Lung (tissue), 12 donors: ENCODE data around the gene CER1. TPM values are rescaled to one million over a fixed set of nuclear protein-coding genes. Genes with fewer than 3 reads are reported as not detected.

Source experiments
- ATAC-seq: fragments of 200-7000 bp; cut with Tn5 transposase; one replicate; pipeline ENCODE4 v1.9.1; 2020; ENCODE audit warnings: moderate number of reproducible peaks; ENCODE audit not compliant: insufficient read depth, low FRiP score
- DNase-seq, 3 donors: peaks; one replicate each; pipeline ENCODE4 v3.0.0-alpha.2; 2013 to 2017
- H3K27ac ChIP-seq, 2 donors: one replicate each; pipeline ENCODE4 v1.5.1; 2013; ENCODE audit warnings: mild to moderate bottlenecking in 2 of 2, moderate library complexity in 2 of 2, control low read depth in 1 of 2, inconsistent platforms in 1 of 2, low read depth in 1 of 2, low read length in 1 of 2
- H3K27me3 ChIP-seq, 3 donors: one replicate each; pipeline ENCODE4 v1.5.1; 2013; ENCODE audit warnings: low read length in 2 of 3; ENCODE audit not compliant: control insufficient read depth in 3 of 3, insufficient read depth in 3 of 3
- H3K36me3 ChIP-seq, 4 donors: one replicate each; pipeline ENCODE4 v1.5.1; 2013; ENCODE audit warnings: low read length in 4 of 4, mild to moderate bottlenecking in 1 of 4, moderate library complexity in 1 of 4; ENCODE audit not compliant: control insufficient read depth in 4 of 4, insufficient read depth in 4 of 4
- H3K4me1 ChIP-seq, 5 donors: one replicate each; pipeline ENCODE4 v1.5.1; 2013; ENCODE audit warnings: low read length in 5 of 5, mild to moderate bottlenecking in 2 of 5, moderate library complexity in 1 of 5; ENCODE audit not compliant: control insufficient read depth in 5 of 5, insufficient read depth in 5 of 5
- H3K4me3 ChIP-seq: one replicate; pipeline ENCODE4 v1.5.1; 2013; ENCODE audit warnings: mild to moderate bottlenecking, control low read depth, moderate library complexity
- H3K9ac ChIP-seq, 2 donors: one replicate each; pipeline ENCODE4 v1.5.1; 2013; ENCODE audit warnings: low read length in 2 of 2, control low read depth in 1 of 2; ENCODE audit not compliant: insufficient read depth in 1 of 2
- H3K9me3 ChIP-seq, 4 donors: one replicate each; pipeline ENCODE4 v1.5.1; 2013; ENCODE audit warnings: low read length in 3 of 4, mild to moderate bottlenecking in 1 of 4, moderate library complexity in 1 of 4; ENCODE audit not compliant: control insufficient read depth in 4 of 4, insufficient read depth in 3 of 4
- CTCF ChIP-seq: IDR thresholded peaks from 2 replicates; pipeline ENCODE4 v1.5.1; 2012; ENCODE audit warnings: mild to moderate bottlenecking; ENCODE audit errors: control extremely low read depth, extremely low read depth
- WGBS, 2 donors: extraction: QIAGEN DNeasy Blood & Tissue Kit; methylation state at CpG; one replicate each; pipeline ENCODE4 v1.1.7; 2013; 5-methylcytosine and 5-hydroxymethylcytosine counted together
- polyA plus RNA-seq, 2 donors: library from polyadenylated mRNA; stranded (reverse); fragments of 200-250 nt; gene quantifications; one replicate each; pipeline ENCODE4 v1.2.1, GENCODE V29; 2013
- total RNA-seq, 2 donors: library from RNA; depleted of rRNA in 1 of 2; stranded (reverse); fragments of >200 nt in 1 of 2; gene quantifications; one replicate each; pipeline ENCODE4 v1.2.1, GENCODE V29; 2014 to 2021
- donor health status: control.
- donor health status: control.
- donor health status: Bipolar disorder and iron deficiency.
- donor health status: healthy.
- donor health status: DM: yes; HTN: yes; CAD: no.

CER1 gene
- total and polyA plus RNA-seq, 4 donors = not detected

- H3K9me3 ChIP-seq = no peaks in the 10 kb centered on the region
- H3K4me1 ChIP-seq = peaks cover 0 to 2% (median 0%) of the 10 kb centered on the region in 5 donors
- H3K36me3 ChIP-seq = peaks cover 0 to 5% (median under 1%) of the 10 kb centered on the region in 4 donors
- H3K27ac ChIP-seq = no peak overlapping the region
- H3K9ac ChIP-seq = no peak overlapping the region
- WGBS, 2 donors = 84 to 91% methylated on average over 3 of the region's 3 CpGs
- TF ChIP-seq CTCF = no peak
- H3K27me3 ChIP-seq = no peaks in the 10 kb centered on the region
- DNase-seq = no peak
- H3K4me3 ChIP-seq = no peak overlapping the region
- ATAC-seq = no peak
Observed at GRCh38 chr9:14671377-14671776, 51.2 kb downstream of the CER1 start.

GRCh38 chr9:14670718-14671117 lies 51.8 kb downstream of the CER1 start:
- no peak overlapping the region for H3K4me3 ChIP-seq
- peaks cover 0 to 2% (median 0%) of the 10 kb centered on the region in 5 donors for H3K4me1 ChIP-seq
- TF ChIP-seq CTCF = no peak
- no peak overlapping the region for H3K9ac ChIP-seq
- peaks cover 0 to 5% (median under 1%) of the 10 kb centered on the region in 4 donors for H3K36me3 ChIP-seq
- H3K27me3 ChIP-seq = no peaks in the 10 kb centered on the region
- DNase-seq = no peak
- ATAC-seq = no peak
- H3K9me3 ChIP-seq = no peaks in the 10 kb centered on the region
- WGBS, 2 donors = 46 to 76% methylated on average over 1 of the region's 1 CpG
- no peak overlapping the region for H3K27ac ChIP-seq

Other genes with a start within 250 kb of the CER1 start
- gene ZDHHC21, start 29.3 kb downstream of the CER1 start, total RNA-seq = 10 to 100 TPM; 20.7 to 54.7 TPM
- 1 to 10 TPM; 4.3 to 9.7 TPM for gene ZDHHC21, start 29.3 kb downstream of the CER1 start, polyA plus RNA-seq
- 10 to 100 TPM in 1 of 2 donors, 1 to 10 TPM in 1; 2.1 to 21.8 TPM for gene FREM1, start 187.7 kb upstream of the CER1 start, total RNA-seq
- gene FREM1, start 187.7 kb upstream of the CER1 start, polyA plus RNA-seq = under 1 TPM; 0.33 to 0.41 TPM